Uterus (tissue), 2 donors: ENCODE data around the gene ZFX.

Experiments
- CTCF ChIP-seq, 4 experiments: fragments of 200-600 bp in 2 of 4; fragments of 450-650 bp in 2 of 4; sonication (generic) in 2 of 4; IDR thresholded peaks; one replicate each; pipeline ENCODE4 v1.5.1; 2016 to 2019; ENCODE audit warnings: antibody characterized with exemption in 4 of 4, mild to moderate bottlenecking in 2 of 4, moderate library complexity in 1 of 4
- POLR2A ChIP-seq, 2 donors: fragments of 450-650 bp; IDR thresholded peaks; one replicate each; pipeline ENCODE4 v1.6.1; 2016; ENCODE audit warnings: antibody characterized with exemption in 2 of 2, mild to moderate bottlenecking in 1 of 2, moderate library complexity in 1 of 2

- TF ChIP-seq POLR2A (IDR thresholded peaks at IDR 0.05) (no peak), CTCF (IDR thresholded peaks at IDR 0.05) (no peak)
Observed at GRCh38 chrX:24166078-24166477, 16.5 kb downstream of the ZFX start.
